Ectodermal cell (in vitro differentiated cells): ENCODE results near the gene UGT1A8.

Source experiments
- H3K27ac ChIP-seq: 2 replicates; pipeline ENCODE4 v1.7.0; 2013; ENCODE audit warnings: mild to moderate bottlenecking, low read depth, low read length; ENCODE audit not compliant: insufficient read depth, poor library complexity, severe bottlenecking
- H3K27me3 ChIP-seq: 2 replicates; pipeline ENCODE4 v1.7.0; 2013; ENCODE audit warnings: mild to moderate bottlenecking, low read length; ENCODE audit not compliant: insufficient read depth, control insufficient read depth, poor library complexity, severe bottlenecking
- H3K36me3 ChIP-seq: one replicate; pipeline ENCODE4 v1.7.0; 2013; ENCODE audit warnings: low read length; ENCODE audit not compliant: control insufficient read depth, insufficient read depth
- H3K4me1 ChIP-seq: one replicate; pipeline ENCODE4 v1.7.0; 2013; ENCODE audit warnings: low read length; ENCODE audit not compliant: control insufficient read depth, insufficient read depth
- H3K4me3 ChIP-seq: 2 replicates; pipeline ENCODE4 v1.7.0; 2013; ENCODE audit warnings: low read depth, low read length, control low read depth; ENCODE audit not compliant: insufficient read depth
- H3K9me3 ChIP-seq: 2 replicates; pipeline ENCODE4 v1.7.0; 2013; ENCODE audit warnings: mild to moderate bottlenecking, low read length, moderate library complexity; ENCODE audit not compliant: control insufficient read depth
- WGBS, 2 experiments: methylation state at CpG; one replicate each; pipeline ENCODE4 v1.1.7; 2013; ENCODE audit warnings: missing lambda C conversion rate in 2 of 2; 5-methylcytosine and 5-hydroxymethylcytosine counted together

UGT1A8 gene

DNA sequence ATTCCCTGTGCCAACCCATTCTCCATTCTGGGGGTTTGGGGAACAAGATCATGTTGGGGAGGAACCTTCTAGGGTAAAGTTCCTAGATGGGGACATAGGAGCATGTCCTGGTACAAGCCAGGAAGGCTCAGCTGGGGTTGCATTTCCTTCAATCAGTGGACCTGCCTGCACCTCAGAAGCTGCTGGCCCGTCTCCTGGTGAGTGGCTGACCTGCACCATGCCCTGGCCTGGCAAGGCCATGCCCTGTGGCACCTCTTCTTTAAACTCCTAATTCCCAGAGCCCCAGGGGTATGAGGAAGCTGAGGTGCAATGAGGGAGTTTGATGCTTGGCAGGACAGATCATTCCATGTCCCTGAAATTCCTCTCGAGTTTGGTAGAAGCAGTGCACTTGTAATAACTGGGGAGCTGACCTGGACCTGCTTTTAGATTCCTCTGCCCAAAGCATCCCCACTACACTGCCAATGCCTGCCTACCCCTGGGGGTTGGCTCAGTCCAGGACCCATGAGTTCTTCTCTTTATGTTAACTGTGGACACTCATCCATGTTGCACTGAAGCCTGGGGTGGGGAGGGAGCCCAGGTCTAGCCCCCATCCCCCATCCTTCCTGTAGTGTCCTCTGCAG is 186.0 kb downstream of the UGT1A8 start:
- H3K36me3 ChIP-seq: no peaks in the 10 kb centered on the region
- H3K9me3 ChIP-seq: no peaks in the 10 kb centered on the region
- no peaks in the 10 kb centered on the region for H3K27me3 ChIP-seq
- no peak overlapping the region for H3K27ac ChIP-seq
- no peaks in the 10 kb centered on the region for H3K4me1 ChIP-seq
- WGBS, 2 experiments: 78 to 89% methylated on average over 2 of the region's 2 CpGs
- no peak overlapping the region for H3K4me3 ChIP-seq

DNA sequence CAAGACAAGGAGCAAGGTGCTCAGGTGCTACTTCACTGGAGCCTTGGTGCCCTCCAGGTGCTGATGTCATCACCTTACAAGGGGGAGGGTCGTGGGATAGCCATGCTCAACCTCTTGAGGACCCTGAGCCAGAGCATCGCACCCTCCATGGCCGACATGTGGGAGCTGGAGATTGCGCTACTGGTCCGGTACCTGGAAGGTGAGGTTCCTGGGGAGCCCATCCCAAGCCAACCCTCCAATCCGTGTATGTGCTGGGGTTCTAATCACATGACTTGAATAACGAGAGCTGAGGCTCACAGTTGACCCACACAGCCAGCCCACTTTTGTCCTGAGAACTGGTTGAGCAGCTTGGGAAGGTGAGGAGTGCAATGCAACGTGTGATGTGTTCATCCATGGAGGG is 186.6 kb downstream of the UGT1A8 start:
- 76 to 79% methylated on average over 8 of the region's 8 CpGs for WGBS, 2 experiments
- Histone ChIP-seq H3K9me3 (no peaks in the 10 kb centered on the region), H3K4me1 (no peaks in the 10 kb centered on the region), H3K27me3 (no peaks in the 10 kb centered on the region), H3K36me3 (no peaks in the 10 kb centered on the region), H3K27ac (no peak overlapping the region), H3K4me3 (no peak overlapping the region)

DNA sequence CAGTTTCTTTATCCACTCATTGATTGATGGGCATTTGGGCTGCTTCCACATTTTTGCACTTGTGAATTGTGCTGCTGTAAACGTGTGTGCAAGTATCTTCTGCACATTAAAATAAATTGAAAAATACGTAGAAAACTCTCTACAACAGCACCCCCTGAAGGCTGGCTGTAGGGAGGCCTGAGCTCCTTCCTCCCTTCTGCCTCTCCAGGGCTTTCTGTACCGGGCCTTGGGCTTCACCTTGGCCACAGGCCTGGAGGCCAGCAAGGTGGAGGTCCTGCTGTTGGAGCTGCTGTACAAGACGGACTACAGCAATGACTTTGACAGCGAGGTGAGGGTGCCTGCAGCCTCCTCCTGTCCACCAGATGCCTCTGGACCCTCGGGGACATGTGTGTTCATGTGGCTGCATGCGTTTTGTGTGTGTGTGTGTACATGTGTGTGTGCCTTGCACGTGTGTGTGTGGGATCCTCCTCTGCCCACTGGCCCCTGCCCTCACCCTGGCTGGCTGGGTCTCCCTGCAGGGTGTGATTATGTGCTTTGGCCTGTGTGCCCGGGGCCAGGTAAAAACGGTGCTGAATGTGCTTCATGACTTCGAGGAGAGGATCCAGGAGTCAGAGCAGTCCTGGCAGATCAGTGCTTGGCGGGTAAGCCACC is 189.9 kb downstream of the UGT1A8 start:
- no peak overlapping the region for H3K27ac ChIP-seq
- no peaks in the 10 kb centered on the region for H3K27me3 ChIP-seq
- no peak overlapping the region for H3K4me3 ChIP-seq
- no peaks in the 10 kb centered on the region for H3K36me3 ChIP-seq
- H3K9me3 ChIP-seq: no peaks in the 10 kb centered on the region
- 92% methylated on average over 12 of the region's 12 CpGs for WGBS, 2 experiments
- H3K4me1 ChIP-seq: no peaks in the 10 kb centered on the region

DNA sequence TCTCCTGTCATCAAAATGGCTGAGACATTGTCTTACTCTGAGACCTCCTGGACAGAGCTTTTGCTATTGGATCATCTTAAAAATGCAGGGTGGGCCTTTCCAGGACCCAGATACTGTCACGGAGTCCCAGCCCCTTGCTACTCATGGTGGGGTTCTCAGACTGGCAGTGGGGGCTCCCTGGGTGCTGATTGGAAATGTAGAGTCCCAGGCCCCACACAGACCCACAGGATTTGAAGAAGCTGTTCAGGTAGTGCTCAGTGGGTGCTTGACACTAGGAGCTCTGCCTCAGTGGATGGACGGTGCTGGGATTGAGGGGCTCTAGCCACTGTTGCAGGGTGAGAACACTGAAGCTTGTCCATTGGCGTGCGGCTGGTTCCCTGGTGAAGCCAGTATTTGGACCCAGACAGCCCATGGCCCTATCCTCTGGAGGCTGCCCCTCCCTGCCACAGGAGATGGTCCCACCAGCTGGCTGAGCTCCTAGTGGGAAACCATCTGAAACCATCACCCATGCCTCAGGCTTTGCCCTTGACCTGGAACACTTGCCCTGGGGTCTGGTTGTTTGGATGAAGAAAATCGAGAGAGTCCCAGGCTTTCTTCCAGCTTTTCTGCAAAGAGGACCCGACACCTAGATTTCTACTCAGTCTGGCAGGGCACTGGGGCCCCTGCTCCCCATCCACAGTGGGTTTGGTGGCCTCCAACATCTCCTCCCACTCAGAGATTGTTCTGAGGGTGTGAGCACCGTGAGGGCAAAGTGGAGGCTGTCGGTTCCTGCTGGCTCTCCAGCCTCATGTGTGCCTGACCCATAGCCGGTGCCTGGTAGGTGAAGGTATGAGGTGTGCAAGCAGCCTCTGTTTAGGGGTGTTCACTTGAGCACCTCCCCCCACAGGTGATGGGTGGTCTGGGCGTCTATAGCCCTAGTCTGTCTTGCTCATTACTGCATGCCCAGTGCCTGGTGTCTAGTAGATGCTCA is 190.8 kb downstream of the UGT1A8 start:
- WGBS, 2 experiments: 84 to 90% methylated on average over 10 of the region's 10 CpGs
- Histone ChIP-seq H3K4me3 (no peak overlapping the region), H3K27me3 (no peaks in the 10 kb centered on the region), H3K9me3 (no peaks in the 10 kb centered on the region), H3K4me1 (no peaks in the 10 kb centered on the region), H3K36me3 (no peaks in the 10 kb centered on the region), H3K27ac (no peak overlapping the region)

DNA sequence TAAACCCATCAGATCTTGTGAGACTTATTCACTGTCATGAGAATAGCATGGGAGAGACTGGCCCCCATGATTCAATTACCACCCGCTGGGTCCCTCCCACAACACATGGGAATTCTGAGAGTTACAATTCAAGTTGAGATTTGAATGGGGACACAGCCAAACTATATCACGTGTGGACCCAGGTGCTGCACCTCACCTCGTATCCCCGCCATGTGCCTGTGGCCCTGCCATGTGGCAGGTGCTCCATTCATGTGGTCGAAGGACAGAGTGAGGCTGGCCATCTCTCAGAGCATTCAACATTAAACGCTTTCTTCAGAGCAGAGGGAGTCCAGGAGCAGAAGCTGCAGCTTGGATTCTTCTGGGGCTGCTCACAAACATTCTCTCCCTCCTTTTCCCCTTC is 193.0 kb downstream of the UGT1A8 start:
- Histone ChIP-seq H3K36me3 (no peaks in the 10 kb centered on the region), H3K27me3 (no peaks in the 10 kb centered on the region), H3K27ac (no peak overlapping the region), H3K9me3 (no peaks in the 10 kb centered on the region), H3K4me3 (no peak overlapping the region), H3K4me1 (no peaks in the 10 kb centered on the region)
- 91 to 94% methylated on average over 6 of the region's 6 CpGs for WGBS, 2 experiments

DNA sequence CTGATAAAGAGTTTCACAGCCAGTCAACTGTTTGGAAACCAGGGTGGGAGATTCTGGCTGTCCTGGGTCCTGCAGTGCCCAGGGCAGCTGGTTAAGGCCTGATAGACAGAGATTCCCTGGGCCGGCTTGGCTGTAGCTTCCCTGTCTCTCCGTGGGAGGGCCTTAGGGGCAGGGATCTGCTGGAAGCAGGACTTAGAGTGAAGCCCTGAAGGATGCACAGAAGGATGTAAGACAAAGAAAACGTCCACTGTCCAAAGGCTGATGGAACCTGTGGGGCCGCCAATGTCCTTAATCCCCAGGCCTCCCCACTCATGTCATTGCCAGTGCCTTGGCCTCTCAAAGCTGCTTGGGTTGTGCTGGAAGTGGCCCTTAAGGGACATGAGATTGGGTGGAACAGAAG is 193.7 kb downstream of the UGT1A8 start:
- H3K36me3 ChIP-seq: no peaks in the 10 kb centered on the region
- no peak overlapping the region for H3K27ac ChIP-seq
- H3K4me3 ChIP-seq: no peak overlapping the region
- no peaks in the 10 kb centered on the region for H3K9me3 ChIP-seq
- no peaks in the 10 kb centered on the region for H3K4me1 ChIP-seq
- 81 to 82% methylated on average over 4 of the region's 4 CpGs for WGBS, 2 experiments
- H3K27me3 ChIP-seq: no peaks in the 10 kb centered on the region

DNA sequence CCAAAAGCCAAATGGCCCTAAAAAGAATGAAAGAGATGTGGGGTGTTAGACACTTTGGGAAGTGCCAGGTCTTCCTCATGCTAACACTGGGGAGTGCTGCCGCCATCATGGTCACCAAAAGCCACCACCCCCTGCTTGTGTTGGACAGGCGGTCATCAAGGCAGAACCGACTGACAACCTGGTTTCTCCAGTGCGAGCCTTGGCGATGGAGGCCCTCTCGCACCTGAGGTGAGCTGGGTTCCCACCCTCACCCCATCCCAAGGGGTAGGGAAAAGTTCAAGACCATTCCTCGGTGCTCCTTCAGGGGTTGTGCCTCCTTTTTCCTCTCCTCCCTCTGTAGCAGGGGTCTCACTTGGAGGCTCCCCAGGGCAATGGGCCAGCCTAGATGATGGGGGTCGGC is 194.3 kb downstream of the UGT1A8 start:
- Histone ChIP-seq H3K27ac (no peak overlapping the region), H3K4me3 (no peak overlapping the region), H3K36me3 (no peaks in the 10 kb centered on the region), H3K9me3 (no peaks in the 10 kb centered on the region), H3K4me1 (no peaks in the 10 kb centered on the region), H3K27me3 (no peaks in the 10 kb centered on the region)
- WGBS, 2 experiments: 93 to 94% methylated on average over 8 of the region's 8 CpGs

DNA sequence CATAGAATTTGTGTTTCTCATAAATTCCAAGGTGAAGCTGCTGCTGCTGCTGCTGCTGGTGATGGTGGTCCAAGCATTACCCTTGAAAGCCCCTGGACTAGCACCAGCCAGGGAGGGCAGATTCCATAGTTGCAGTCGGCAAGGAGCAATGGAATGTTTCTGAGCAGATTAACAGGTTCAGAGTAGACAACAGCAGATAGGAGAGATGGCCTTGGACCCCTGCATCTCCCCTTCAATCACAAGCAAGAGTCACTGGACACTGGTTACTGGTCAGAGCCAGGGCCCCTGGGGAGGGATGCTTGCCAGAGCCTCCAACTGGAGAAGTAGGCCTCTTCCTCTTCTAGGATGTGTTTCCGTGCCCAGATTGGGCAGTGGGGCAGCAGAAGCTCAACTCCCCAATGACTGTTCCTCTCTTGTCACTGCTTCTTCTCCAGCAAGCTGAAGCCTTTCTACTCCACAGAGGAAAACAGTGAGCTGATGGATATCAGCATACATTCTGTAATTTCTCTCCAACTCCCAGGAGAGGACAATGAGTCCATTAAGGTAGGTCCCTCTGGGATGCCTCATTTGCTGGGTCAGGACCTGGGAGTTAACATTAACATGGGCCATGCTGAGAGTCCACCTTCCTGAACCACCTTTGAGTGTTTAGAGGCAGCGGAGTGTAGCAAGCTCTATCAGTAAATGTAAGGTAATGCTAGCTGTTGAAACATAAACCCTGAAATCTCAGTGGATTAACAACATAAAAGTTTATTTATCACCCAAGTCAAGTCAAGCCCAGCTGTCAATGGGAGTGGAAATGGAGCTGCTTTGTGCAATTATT is 196.0 kb downstream of the UGT1A8 start:
- Histone ChIP-seq H3K9me3 (no peaks in the 10 kb centered on the region), H3K4me1 (no peaks in the 10 kb centered on the region), H3K27me3 (no peaks in the 10 kb centered on the region), H3K27ac (no peak overlapping the region), H3K36me3 (no peaks in the 10 kb centered on the region), H3K4me3 (no peak overlapping the region)
- 91% methylated on average over 3 of the region's 3 CpGs for WGBS, 2 experiments

DNA sequence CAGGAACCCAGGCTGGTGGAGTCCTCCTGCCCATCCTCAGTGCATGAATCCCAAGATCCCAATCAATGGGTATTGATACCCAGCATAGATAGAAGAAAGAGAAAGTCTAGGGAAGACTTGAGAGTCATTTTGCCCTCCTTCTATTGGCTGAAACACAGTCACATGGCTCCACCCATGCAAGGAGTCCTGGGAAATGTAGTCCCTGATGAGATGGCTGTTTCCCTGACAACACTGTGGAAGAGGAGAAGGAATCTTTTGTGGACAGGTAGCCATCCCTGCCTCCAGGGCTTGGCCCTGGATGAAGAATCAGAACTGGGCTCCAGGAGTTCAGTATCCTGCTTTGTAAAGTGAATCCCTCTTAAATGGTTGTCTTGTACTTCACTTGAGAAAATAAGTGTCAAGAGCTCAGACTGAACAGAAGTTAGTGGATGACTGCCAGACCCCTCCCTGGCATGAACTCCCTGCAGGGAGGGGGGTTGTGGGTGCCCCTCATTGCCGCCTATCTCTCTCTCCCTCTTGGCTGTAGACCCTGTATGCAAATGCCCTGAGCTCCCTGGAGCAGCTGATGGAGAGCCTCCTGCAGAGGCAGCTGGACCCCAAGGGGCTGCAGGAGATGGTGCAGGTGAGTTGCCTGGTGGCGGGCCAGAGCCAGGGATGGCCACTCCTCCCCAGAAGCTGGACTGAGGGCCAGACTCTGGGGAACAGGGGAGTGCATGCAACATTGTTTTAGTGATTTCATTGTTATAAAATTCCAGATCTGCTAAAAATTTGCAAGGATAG is 196.8 kb downstream of the UGT1A8 start:
- H3K9me3 ChIP-seq: no peaks in the 10 kb centered on the region
- H3K27ac ChIP-seq: no peak overlapping the region
- H3K36me3 ChIP-seq: no peaks in the 10 kb centered on the region
- 86 to 98% methylated on average over 2 of the region's 2 CpGs for WGBS, 2 experiments
- no peaks in the 10 kb centered on the region for H3K4me1 ChIP-seq
- H3K4me3 ChIP-seq: no peak overlapping the region
- no peaks in the 10 kb centered on the region for H3K27me3 ChIP-seq
